LNCaP clone FGC (cell line): ENCODE data around the gene GTSE1.

Experiments
- DNase-seq: peaks from one replicate; pipeline ENCODE4 v3.0.0-alpha.2; 2011; ENCODE audit warnings: low read depth
- H3K4me3 ChIP-seq: 2 replicates; pipeline ENCODE4 v1.5.1; 2011; ENCODE audit warnings: mild to moderate bottlenecking, low read depth, low read length, control low read depth
- CTCF ChIP-seq: IDR thresholded peaks from 2 replicates; pipeline ENCODE4 v1.5.1; 2012; ENCODE audit warnings: mild to moderate bottlenecking; ENCODE audit not compliant: control insufficient read depth, insufficient read depth; ENCODE audit errors: extremely low read depth

The GTSE1 gene

GRCh38 chr22:46376908-46377524 lies 80.3 kb downstream of the GTSE1 start:
- TF ChIP-seq CTCF = no peak
- H3K4me3 ChIP-seq = no peak overlapping the region
- no peak for DNase-seq

GRCh38 chr22:46377525-46378425 lies 81.1 kb downstream of the GTSE1 start:
- H3K4me3 ChIP-seq = no peak overlapping the region
- no peak for DNase-seq
- no peak for TF ChIP-seq CTCF

GRCh38 chr22:46378426-46379065 lies 81.9 kb downstream of the GTSE1 start:
- TF ChIP-seq CTCF = no peak
- no peak overlapping the region for H3K4me3 ChIP-seq
- DNase-seq = no peak

- H3K4me3 ChIP-seq = no peak overlapping the region
- no peak for TF ChIP-seq CTCF
- DNase-seq = no peak
These were observed 82.6 kb downstream of the GTSE1 start for GRCh38 chr22:46379066-46379930.

GRCh38 chr22:46380069-46380468 lies 83.4 kb downstream of the GTSE1 start:
- no peak overlapping the region for H3K4me3 ChIP-seq
- no peak for TF ChIP-seq CTCF
- no peak for DNase-seq
